ENCODE results near the gene PCDH15.

DNA sequence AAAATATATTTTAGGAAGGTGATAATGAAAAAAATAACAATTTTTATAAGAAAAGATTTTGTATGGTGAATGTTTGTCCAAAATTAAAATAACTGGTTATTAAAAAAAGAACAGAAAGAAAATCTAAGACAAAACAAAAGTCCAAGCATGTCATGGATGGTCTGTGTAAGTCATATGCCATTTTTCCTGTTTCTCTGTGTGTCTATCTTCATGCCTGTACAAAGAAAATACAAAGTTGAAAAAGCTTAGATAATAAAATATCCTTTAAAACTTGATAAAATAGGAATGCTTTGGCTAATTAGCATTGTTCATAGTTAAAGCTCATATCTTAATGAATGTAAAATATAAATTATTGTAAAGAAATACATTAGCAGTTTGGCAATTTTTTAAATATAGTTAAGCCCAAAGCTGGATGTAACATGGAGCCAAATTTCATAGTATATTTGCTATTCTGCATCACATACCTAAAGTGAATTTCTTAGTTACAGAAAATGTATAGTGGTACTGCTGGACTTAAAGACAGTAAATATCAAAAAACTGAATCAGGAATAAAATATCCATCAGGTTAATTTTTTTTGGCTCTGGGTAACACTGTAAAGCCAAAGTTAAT lies 661.1 kb downstream of the PCDH15 start:
- TF ChIP-seq, protein P1, sequence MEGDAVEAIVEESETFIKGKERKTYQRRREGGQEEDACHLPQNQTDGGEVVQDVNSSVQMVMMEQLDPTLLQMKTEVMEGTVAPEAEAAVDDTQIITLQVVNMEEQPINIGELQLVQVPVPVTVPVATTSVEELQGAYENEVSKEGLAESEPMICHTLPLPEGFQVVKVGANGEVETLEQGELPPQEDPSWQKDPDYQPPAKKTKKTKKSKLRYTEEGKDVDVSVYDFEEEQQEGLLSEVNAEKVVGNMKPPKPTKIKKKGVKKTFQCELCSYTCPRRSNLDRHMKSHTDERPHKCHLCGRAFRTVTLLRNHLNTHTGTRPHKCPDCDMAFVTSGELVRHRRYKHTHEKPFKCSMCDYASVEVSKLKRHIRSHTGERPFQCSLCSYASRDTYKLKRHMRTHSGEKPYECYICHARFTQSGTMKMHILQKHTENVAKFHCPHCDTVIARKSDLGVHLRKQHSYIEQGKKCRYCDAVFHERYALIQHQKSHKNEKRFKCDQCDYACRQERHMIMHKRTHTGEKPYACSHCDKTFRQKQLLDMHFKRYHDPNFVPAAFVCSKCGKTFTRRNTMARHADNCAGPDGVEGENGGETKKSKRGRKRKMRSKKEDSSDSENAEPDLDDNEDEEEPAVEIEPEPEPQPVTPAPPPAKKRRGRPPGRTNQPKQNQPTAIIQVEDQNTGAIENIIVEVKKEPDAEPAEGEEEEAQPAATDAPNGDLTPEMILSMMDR (IDR thresholded peaks at IDR 0.05; ENCODE audit: insufficient read depth, low read depth, low read length) = no peak
- no peak for TF ChIP-seq EZH2 (IDR thresholded peaks at IDR 0.05; ENCODE audit: insufficient read depth, low read length)
